AG04449 (cell line): Measurements from ENCODE around the gene RHOT2.
A peak's percentile ranks its signal among the peaks of the same experiment; 100 is the strongest.

Experiments
- CTCF ChIA-PET: fragments of 350-600 bp; formaldehyde crosslinking; extraction: SDS; loops from one replicate; lab custom pipeline; 2021; ENCODE audit warnings: antibody characterized with exemption; lab: Yijun Ruan, JAX
- POLR2A ChIA-PET: fragments of 400-600, 350-600 bp; formaldehyde crosslinking; extraction: SDS; loops from one replicate; lab custom pipeline; 2020; ENCODE audit warnings: antibody characterized with exemption, inconsistent platforms; lab: Yijun Ruan, JAX
- DNase-seq: peaks from one replicate; pipeline ENCODE4 v3.0.0-alpha.2; 2010; ENCODE audit warnings: low read depth, low spot score
- H3K4me3 ChIP-seq: 2 replicates; pipeline ENCODE4 v1.5.1; 2011; ENCODE audit warnings: low read depth, mild to moderate bottlenecking, control low read depth, low read length
- CTCF ChIP-seq: IDR thresholded peaks from one replicate; pipeline ENCODE4 v1.5.1; 2011; ENCODE audit warnings: mild to moderate bottlenecking, moderate library complexity, low read length, control low read depth, inconsistent platforms; ENCODE audit not compliant: insufficient read depth; ENCODE audit errors: missing control alignments

The RHOT2 gene

GRCh38 chr16:680625-680945 lies 12.7 kb downstream of the RHOT2 start:
- no peak for TF ChIP-seq CTCF
- ChIA-PET POLR2A (interaction anchor here (0.6 to 2.1 kb wide), 6 partner anchors 9 to 35 kb away, joined by 3 to 9 read pairs (median 3); partner anchors contain the start of genes WDR24 and WDR90), CTCF (interaction anchor here (0.8 to 3.2 kb wide), 2 partner anchors 11 to 13 kb away, joined by 3 to 21 read pairs; partner anchors contain the start of gene RHOT2)
- DNase-seq = no peak
- H3K4me3 ChIP-seq = peak overlapping the region; percentile 77

- CTCF ChIA-PET = interaction anchor here (0.8 to 3.2 kb wide), 5 partner anchors 10 to 290 kb away, joined by 3 to 21 read pairs (median 3); partner anchors contain the start of gene RHOT2
- peak; percentile 29 for TF ChIP-seq CTCF
- POLR2A ChIA-PET = interaction anchor here (0.8 to 2.1 kb wide), 4 partner anchors 9 to 35 kb away, joined by 3 to 9 read pairs (median 3); partner anchors contain the start of genes WDR24 and WDR90
- DNase-seq = no peak
- peak overlapping the region; percentile 77 for H3K4me3 ChIP-seq
Measured at GRCh38 chr16:680967-681745, 13.2 kb downstream of the RHOT2 start.

- TF ChIP-seq CTCF = no peak
- no peak for DNase-seq
- H3K4me3 ChIP-seq = peak overlapping the region; percentile 77
- ChIA-PET POLR2A (interaction anchor here (0.8 to 2.1 kb wide), 2 partner anchors 8 to 33 kb away, joined by 3 to 9 read pairs; partner anchors contain the start of genes WDR24 and WDR90), CTCF (interaction anchor here (0.9 to 1.4 kb wide), 4 partner anchors 10 to 290 kb away, joined by 3 to 4 read pairs (median 3); no protein-coding TSS in a partner anchor)
Measured at GRCh38 chr16:681746-682427, 14.0 kb downstream of the RHOT2 start.

GRCh38 chr16:682493-683395 lies 14.8 kb downstream of the RHOT2 start:
- no peak for TF ChIP-seq CTCF
- H3K4me3 ChIP-seq = peak overlapping the region; percentile 67
- no peak for DNase-seq
- CTCF ChIA-PET = interaction anchor here (1.4 kb wide), 1 partner anchor 15 kb away, joined by 3 read pairs; no protein-coding TSS in a partner anchor
- POLR2A ChIA-PET = no interaction called here

GRCh38 chr16:683396-684070 lies 15.6 kb downstream of the RHOT2 start:
- no peak for DNase-seq
- peak overlapping the region; percentile 67 for H3K4me3 ChIP-seq
- POLR2A ChIA-PET = interaction anchor here (1.2 kb wide), 1 partner anchor 8 kb away, joined by 7 read pairs; the partner anchor contains the start of gene RHBDL1
- CTCF ChIA-PET = no interaction called here
- TF ChIP-seq CTCF = no peak
